OCI-LY1 (cell line): ENCODE results near the gene RNF111.
A peak's percentile ranks its signal among the peaks of the same experiment; 100 is the strongest.

Source experiments
- H2AFZ ChIP-seq: fragments of 200-600 bp; sonication (generic), shearing (Covaris generic); 2 replicates; pipeline ENCODE4 v1.6.0; 2014; ENCODE audit warnings: antibody characterized with exemption, mild to moderate bottlenecking, low read length
- H3F3A ChIP-seq: fragments of 200-600 bp; sonication (generic), shearing (Covaris generic); 2 replicates; pipeline ENCODE4 v1.6.0; 2014; ENCODE audit warnings: mild to moderate bottlenecking, antibody characterized with exemption, low read length, moderate library complexity; ENCODE audit not compliant: insufficient read depth
- H3K27ac ChIP-seq: fragments of 200-600 bp; sonication (generic); 2 replicates; pipeline ENCODE4 v1.5.1; 2014; ENCODE audit warnings: low read length, mixed run types, mild to moderate bottlenecking, low read depth; ENCODE audit not compliant: poor library complexity, severe bottlenecking
- H3K27me3 ChIP-seq: fragments of 200-600 bp; sonication (generic); 2 replicates; pipeline ENCODE4 v1.6.0; 2014; ENCODE audit warnings: antibody characterized with exemption, mild to moderate bottlenecking, low read length, moderate library complexity; ENCODE audit not compliant: insufficient read depth
- H3K36me3 ChIP-seq: fragments of 200-600 bp; sonication (generic); 2 replicates; pipeline ENCODE4 v1.6.1; 2014; ENCODE audit warnings: mild to moderate bottlenecking, antibody characterized with exemption, low read length, moderate library complexity, mixed read lengths; ENCODE audit not compliant: insufficient read depth
- H3K4me1 ChIP-seq: fragments of 200-600 bp; sonication (generic); 2 replicates; pipeline ENCODE4 v1.5.1; 2014; ENCODE audit warnings: mild to moderate bottlenecking, low read length, moderate library complexity; ENCODE audit not compliant: insufficient read depth, severe bottlenecking
- H3K4me2 ChIP-seq: fragments of 200-600 bp; sonication (generic), shearing (Covaris generic); 2 replicates; pipeline ENCODE4 v1.6.1; 2014; ENCODE audit warnings: low read length
- H3K4me3 ChIP-seq: fragments of 200-600 bp; sonication (generic); 2 replicates; pipeline ENCODE4 v1.5.1; 2014; ENCODE audit warnings: low read length, low read depth, mild to moderate bottlenecking, mixed read lengths; ENCODE audit not compliant: poor library complexity, severe bottlenecking
- H3K79me2 ChIP-seq: fragments of 200-600 bp; shearing (Covaris generic); 2 replicates; pipeline ENCODE4 v1.6.1; 2016; ENCODE audit warnings: mixed run types, low read length, mixed read lengths; ENCODE audit not compliant: insufficient read depth
- H3K9ac ChIP-seq: fragments of 200-600 bp; sonication (generic), shearing (Covaris generic); 2 replicates; pipeline ENCODE4 v1.6.1; 2014; ENCODE audit warnings: mild to moderate bottlenecking, low read length, mixed read lengths
- H3K9me2 ChIP-seq: fragments of 200-600 bp; sonication (generic), shearing (Covaris generic); 2 replicates; pipeline ENCODE4 v1.6.1; 2014; ENCODE audit warnings: low read depth, mild to moderate bottlenecking, low read length, mixed read lengths
- H3K9me3 ChIP-seq: fragments of 200-600 bp; shearing (Covaris generic); 2 replicates; pipeline ENCODE4 v1.6.1; 2014; ENCODE audit warnings: low read length, mixed read lengths
- H4K20me1 ChIP-seq: fragments of 200-600 bp; sonication (generic), shearing (Covaris generic); 2 replicates; pipeline ENCODE4 v1.6.0; 2016; ENCODE audit warnings: mild to moderate bottlenecking, low read length; ENCODE audit not compliant: insufficient read depth
- CTCF ChIP-seq: fragments of 200-600 bp; sonication (generic), shearing (Covaris generic); IDR thresholded peaks from 2 replicates; pipeline ENCODE4 v1.5.1; 2017; ENCODE audit warnings: mild to moderate bottlenecking, antibody characterized with exemption, low read length, moderate library complexity, mixed read lengths
- EZH2 ChIP-seq: fragments of 200-600 bp; sonication (generic), shearing (Covaris generic); IDR thresholded peaks from 2 replicates; pipeline ENCODE4 v1.8.0; 2017; ENCODE audit warnings: borderline replicate concordance, mixed run types, mild to moderate bottlenecking, antibody characterized with exemption, low read length, moderate library complexity, mixed read lengths

Gene RNF111

GRCh38 chr15:59099162-59099685 lies 111.8 kb downstream of the RNF111 start:
- Histone ChIP-seq H3K9me3 (no peaks in the 10 kb centered on the region), H3K36me3 (peaks cover 37% of the 10 kb centered on the region), H2AFZ (no peak overlapping the region), H3K27ac (no peak overlapping the region), H3K4me1 (peaks cover 2% of the 10 kb centered on the region), H3K79me2 (no peaks in the 10 kb centered on the region), H3F3A (no peaks in the 10 kb centered on the region), H3K4me3 (no peak overlapping the region), H3K4me2 (no peak overlapping the region), H4K20me1 (no peaks in the 10 kb centered on the region), H3K27me3 (no peaks in the 10 kb centered on the region), H3K9me2 (no peaks in the 10 kb centered on the region), H3K9ac (no peak overlapping the region)
- TF ChIP-seq EZH2 (no peak), CTCF (no peak)

DNA sequence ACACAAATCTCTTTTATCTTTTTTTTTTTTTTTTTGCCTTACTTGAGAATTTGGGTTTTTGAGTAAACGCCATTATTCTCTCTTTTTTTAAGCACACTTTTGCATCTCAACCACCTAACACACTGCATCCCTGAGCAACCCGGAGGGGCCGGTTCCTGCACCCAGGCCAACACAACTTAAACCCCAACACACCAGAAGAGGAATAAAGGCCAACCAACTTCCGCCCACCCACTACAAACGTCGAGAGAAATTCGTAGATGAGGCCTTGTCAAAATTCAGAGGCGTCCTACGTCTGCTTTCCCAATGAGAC lies 117.1 kb downstream of the RNF111 start:
- Histone ChIP-seq H4K20me1 (no peaks in the 10 kb centered on the region), H3F3A (peaks cover 3% of the 10 kb centered on the region; the same call in 1 of the 2 replicates), H3K4me3 (peak overlapping the region; percentile 90), H3K36me3 (peaks cover 34% of the 10 kb centered on the region), H3K9me2 (no peaks in the 10 kb centered on the region), H3K27ac (peak overlapping the region; percentile 81), H3K9me3 (no peaks in the 10 kb centered on the region), H3K27me3 (no peaks in the 10 kb centered on the region), H3K4me1 (peaks cover 19% of the 10 kb centered on the region), H3K9ac (peak overlapping the region; percentile 96), H3K79me2 (peaks cover 17% of the 10 kb centered on the region), H2AFZ (peak overlapping the region; percentile 68), H3K4me2 (peak overlapping the region; percentile 81)
- TF ChIP-seq CTCF (no peak), EZH2 (no peak)

DNA sequence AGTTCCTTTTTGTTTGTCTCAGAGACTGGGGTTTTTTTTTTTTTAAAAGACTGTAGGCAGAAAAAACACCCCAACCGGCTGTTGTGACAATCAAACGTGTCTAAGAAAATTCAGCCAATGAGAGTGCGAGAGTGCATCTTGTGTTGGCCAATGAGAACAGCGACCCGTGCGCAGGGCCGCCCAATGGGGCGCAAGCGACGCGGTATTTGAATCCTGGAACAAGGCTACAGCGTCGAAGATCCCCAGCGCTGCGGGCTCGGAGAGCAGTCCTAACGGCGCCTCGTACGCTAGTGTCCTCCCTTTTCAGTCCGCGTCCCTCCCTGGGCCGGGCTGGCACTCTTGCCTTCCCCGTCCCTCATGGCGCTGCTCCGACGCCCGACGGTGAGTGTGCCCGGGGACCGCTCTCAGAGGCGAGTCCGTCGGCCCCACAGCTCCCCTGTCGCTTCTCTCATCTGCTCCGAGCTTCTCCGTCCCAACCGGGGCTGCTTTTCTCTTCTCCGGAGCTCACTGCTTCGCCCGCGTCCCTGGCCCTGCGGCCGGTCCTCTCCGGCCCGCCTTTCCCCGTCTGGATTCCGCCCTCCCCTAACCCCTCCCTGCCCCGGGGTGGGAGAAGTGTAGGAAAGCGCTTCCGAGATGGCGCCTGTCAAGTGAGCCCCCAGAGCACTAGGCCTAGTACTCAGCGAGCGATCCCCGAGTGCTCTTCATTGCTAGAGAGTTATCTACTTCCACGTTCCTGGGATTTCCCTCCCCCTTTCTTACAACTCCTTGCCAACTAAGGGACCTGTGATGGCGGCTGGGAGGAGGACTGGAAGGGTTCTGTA lies 117.7 kb downstream of the RNF111 start, which contains the start of gene CCNB2:
CCNB2 (plus strand) TSS at position 235 of the 821 bp plus-strand sequence; CDS start at position 358, 123 bp downstream.
- Histone ChIP-seq H3K27me3 (no peaks in the 10 kb centered on the region), H3K9me3 (no peaks in the 10 kb centered on the region), H3K36me3 (peaks cover 35% of the 10 kb centered on the region), H3K9me2 (no peaks in the 10 kb centered on the region), H3K79me2 (peaks cover 17% of the 10 kb centered on the region), H2AFZ (peak within 1 kb of the TSS; percentile 68), H3K9ac (peak within 1 kb of the TSS; percentile 96), H4K20me1 (no peaks in the 10 kb centered on the region), H3F3A (peaks cover 3% of the 10 kb centered on the region; the same call in 1 of the 2 replicates), H3K27ac (peak within 1 kb of the TSS; percentile 81), H3K4me2 (peak within 1 kb of the TSS; percentile 81), H3K4me1 (peaks cover 19% of the 10 kb centered on the region), H3K4me3 (peak within 1 kb of the TSS; percentile 90)
- TF ChIP-seq EZH2 = no peak
- no peak for TF ChIP-seq CTCF
